DMS114 treated with DMSO at 0.1 percent for 48 hours (cell line): Measurements from ENCODE around the gene LYRM2.

Source experiments
- DNase-seq: peaks from one replicate; lab custom pipeline; 2025; ENCODE audit not compliant: unreplicated experiment; lab: John Stamatoyannopoulos, UW

LYRM2 gene

GRCh38 chr6:89596484-89596883, 42.1 kb downstream of the LYRM2 start:
- DNase-seq, result no peak

GRCh38 chr6:89596056-89596455, 42.5 kb downstream of the LYRM2 start:
- DNase-seq, result no peak

- DNase-seq, result no peak
Observed at GRCh38 chr6:89591745-89592144, 46.8 kb downstream of the LYRM2 start.

DNA sequence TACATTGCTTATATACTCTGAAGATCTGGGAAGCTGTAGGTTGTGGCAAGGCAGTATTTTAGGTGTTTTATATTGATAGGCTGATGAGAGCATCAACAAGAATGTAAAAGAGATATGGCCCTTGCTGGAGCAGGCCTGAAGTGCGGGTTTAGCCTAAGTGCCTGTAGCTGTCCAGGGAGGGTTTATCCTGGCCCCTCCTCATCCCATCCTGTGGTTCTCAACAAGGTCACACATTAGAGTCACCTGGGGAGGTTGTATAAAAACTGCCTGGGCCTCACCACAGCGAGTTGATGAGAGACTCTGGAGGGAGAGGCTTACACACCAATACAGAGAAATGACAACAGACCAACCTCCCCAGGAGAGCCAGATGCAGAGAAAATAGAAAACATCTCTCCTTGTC, 48.4 kb downstream of the LYRM2 start:
- DNase-seq, result no peak

DNA sequence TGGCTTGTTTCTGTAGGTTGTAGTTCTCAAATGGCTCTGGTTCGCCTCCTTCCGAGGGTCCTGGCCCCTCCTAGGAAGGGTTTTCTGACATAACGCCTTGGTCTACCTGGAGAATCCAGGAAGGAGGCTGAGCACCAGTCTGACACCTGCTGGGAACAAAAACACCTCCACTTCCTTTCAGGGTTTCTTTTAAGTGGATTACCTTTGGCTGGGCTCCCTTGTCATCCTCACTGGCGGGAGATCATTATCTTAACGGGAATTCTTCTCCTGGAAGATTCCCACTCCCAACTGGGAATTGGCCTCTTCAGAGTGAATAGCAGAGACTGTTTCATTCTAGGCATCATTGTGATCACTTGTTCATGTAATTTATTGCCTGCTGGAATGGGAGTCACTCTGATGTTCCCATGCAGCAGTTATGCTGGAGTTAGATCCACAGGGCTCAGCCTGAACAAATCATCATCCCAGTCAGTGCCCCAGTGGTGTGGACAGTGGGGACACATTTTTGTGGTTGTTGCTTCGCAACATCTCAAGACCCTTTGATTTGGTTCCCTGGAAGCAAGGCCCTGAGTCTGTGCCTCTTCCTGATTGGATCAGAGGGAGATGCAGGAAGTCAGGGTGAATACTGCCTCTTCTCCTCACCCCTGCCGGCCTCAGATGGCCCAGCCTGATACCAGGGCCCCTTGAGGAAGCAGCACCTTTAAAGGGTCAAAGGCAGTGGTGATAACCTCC, 49.1 kb downstream of the LYRM2 start:
- DNase-seq, result no peak

- no peak for DNase-seq
Observed at GRCh38 chr6:89585154-89585553, 53.4 kb downstream of the LYRM2 start.

- DNase-seq, result no peak
Observed at GRCh38 chr6:89584539-89584938, 54.0 kb downstream of the LYRM2 start.

GRCh38 chr6:89583559-89583958, 55.0 kb downstream of the LYRM2 start:
- no peak for DNase-seq

- DNase-seq, result no peak
Observed at GRCh38 chr6:89582669-89583325, 55.8 kb downstream of the LYRM2 start.

- no peak for DNase-seq
Observed at GRCh38 chr6:89581689-89582088, 56.9 kb downstream of the LYRM2 start.

DNA sequence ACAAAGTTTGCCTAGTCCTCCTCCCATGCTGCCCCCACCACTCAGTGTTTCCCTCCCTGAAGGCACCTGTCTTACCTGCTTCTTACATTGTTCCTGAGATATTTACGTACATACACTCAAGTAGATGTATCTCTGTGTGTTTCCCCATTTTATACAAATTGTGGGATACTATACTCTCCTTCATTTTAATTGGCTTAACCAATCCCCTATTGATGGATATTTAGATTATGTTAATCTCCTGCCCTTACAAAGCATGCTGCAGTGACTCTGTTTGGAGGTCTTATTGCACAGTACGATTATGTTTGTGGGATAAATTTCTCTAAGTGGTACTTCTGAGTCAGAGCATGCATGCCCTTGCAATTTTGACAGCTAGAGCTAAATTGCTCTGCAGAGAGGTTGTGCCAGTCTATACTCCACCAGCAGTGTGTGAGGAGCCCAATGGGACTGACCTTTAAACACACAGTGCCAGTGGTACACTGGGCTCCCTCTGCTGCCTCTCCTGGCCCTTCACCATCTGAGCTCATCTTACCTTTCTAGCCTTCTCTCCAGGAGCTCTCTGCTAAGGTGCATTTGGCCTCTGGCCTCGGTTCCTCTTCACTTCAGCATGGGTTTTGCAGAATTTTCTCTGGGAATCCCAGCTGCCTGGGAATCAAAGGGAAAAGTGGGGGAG, 57.4 kb downstream of the LYRM2 start:
- DNase-seq, result no peak

DNA sequence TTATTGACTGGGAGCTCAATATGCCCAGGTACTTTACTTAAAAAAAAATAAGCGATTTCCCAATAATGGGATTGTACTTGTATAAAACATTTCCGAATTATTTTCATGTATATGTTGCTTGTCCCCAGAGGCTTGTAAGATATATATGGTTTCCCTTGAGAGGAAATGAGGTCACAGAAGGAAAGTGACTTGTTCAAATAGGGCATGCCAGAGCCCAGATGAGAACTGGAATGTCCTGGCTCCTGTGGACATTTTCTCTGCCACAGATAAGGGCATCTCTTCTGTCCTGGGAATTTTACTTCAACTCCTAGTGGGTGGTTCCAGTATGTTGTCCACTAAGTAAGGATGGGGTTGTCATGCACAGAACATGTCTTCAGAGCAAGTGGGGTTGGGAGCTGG, 63.0 kb downstream of the LYRM2 start:
- no peak for DNase-seq

DNA sequence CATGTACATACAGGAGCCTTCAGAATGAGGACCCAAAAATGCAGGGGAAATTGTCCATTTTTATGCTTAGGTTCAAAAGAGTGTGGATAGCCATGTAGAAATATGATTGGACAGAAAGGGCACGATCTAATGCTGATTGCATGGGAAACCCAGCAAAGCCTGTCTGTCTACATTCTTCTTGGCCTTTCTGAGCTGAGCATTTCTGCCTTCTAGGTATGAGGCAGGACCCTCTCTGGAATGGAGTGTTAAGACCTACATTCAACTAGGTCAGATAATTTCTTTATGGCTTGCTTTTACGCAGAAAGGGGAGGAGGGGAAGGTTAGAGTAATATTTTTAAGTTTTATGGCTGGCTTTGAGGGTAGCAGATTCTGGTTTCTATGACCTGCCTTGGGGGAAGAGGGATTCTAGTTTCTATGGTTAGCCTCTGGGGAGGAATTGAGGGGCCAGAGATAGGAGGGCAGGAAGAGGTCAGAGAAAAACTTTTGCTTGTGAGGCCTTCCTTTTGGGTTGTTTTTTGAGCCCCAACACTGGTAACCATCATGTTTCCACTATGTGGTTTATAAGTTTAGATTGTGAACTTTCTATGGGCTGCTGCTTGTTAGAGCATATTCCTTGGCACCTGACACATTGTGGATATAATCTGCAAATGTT, 63.5 kb downstream of the LYRM2 start:
- no peak for DNase-seq

GRCh38 chr6:89567630-89568390, 70.7 kb downstream of the LYRM2 start:
- no peak for DNase-seq

DNA sequence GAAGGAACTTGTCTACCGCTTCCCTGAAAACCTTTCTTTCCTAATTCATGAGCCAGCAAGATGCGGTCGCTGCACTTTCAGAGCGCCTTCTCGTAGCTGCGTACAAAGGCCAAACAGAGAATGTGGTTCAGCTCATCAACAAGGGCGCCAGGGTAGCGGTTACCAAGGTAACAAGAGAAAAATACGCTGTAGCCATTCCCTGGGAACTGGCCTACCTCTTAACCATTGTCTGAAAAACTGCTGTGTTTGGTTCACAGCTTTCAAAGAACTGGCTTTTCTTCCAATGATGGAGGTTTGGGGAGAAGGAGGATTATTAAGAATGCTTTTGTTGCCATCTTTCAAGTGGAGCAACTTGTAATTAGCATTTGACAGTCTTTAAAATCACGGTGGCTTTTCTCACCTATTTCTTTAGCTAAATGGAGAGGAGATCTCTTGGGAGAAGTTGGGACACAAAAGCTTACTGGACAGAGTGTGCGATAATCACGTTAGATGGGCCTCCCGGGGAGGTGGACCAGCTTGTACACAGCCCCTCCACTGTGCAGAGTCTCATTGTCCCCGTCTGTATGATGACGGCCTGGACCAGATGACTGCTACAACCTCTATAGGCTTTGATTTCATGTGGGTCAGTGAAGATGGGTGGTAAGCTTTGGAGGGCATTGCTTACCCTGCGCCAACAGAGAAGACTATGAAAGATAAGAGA, 71.5 kb downstream of the LYRM2 start:
- no peak for DNase-seq

DNA sequence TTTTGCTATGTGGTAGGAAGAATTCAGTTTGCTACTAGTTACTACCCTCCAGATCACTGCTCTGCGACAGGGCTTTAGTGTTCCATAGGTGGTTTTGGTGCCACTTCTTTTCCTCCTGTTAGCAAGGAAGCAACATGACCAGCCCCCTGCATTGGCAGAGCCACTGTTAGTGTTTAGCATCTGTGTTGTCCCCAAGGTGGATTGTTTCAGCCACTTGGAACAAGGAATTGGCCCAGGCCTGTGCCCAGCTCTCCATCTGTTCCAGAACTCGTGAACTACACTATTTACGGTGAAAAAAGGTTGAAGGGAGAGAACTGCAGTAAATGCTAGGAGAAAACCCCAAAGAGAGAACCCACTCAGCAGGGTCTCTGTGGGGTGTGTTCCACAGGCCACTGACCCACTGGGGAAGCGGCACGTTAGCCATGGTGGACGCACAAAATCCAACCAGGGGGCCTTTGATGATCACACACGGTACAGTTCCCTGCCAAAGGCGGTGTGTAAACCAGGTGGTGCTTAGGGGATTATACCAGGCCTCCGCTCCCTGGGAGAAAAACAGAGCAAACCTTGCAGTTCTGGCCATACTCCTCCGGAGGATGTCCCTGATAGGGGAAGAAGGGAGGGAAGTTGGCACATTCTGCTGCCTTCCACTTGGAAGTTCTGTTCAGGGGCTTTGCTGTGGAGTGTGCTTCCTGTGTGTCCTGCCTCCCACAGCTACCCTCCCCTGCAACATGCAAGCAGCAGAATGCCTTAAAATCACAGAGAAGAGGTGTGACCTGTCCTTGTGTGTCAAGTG, 72.3 kb downstream of the LYRM2 start:
- no peak for DNase-seq

- DNase-seq, result no peak
Observed at GRCh38 chr6:89564752-89565427, 73.7 kb downstream of the LYRM2 start.

- DNase-seq, result no peak
Observed at GRCh38 chr6:89563866-89564265, 74.7 kb downstream of the LYRM2 start.
